Left lung (tissue), 10 donors: ENCODE measurements around the gene RNLS. TPM values are rescaled to one million over a fixed set of nuclear protein-coding genes. Genes with fewer than 3 reads are reported as not detected.

ENCODE experiments used
- ATAC-seq: fragments of 200-7000 bp; cut with Tn5 transposase; one replicate; pipeline ENCODE4 v1.9.1; 2020; ENCODE audit warnings: moderate library complexity
- DNase-seq, 4 donors: peaks; one replicate each; pipeline ENCODE4 v3.0.0-alpha.2; 2013 to 2020
- H3K27ac ChIP-seq, 2 donors: fragments of 200-600 bp; sonication (generic) in 1 of 2; one replicate each; pipeline versions ENCODE4 v1.5.0 to v1.8.0; 2020 to 2021
- H3K27me3 ChIP-seq, 2 donors: fragments of 200-600 bp; sonication (generic) in 1 of 2; one replicate each; pipeline versions ENCODE4 v1.5.0 to v1.8.0; 2020 to 2021
- H3K36me3 ChIP-seq, 2 donors: fragments of 200-600 bp; sonication (generic) in 1 of 2; one replicate each; pipeline versions ENCODE4 v1.5.0 to v1.8.0; 2020 to 2021
- H3K4me1 ChIP-seq, 2 donors: fragments of 200-600 bp; one replicate each; pipeline ENCODE4 v1.8.0; 2021
- H3K4me3 ChIP-seq, 2 donors: fragments of 200-600 bp; sonication (generic) in 1 of 2; one replicate each; pipeline versions ENCODE4 v1.5.0 to v1.8.0; 2020 to 2021; ENCODE audit warnings: mild to moderate bottlenecking in 1 of 2
- H3K9me3 ChIP-seq, 2 donors: fragments of 200-600 bp; sonication (generic) in 1 of 2; one replicate each; pipeline versions ENCODE4 v1.5.0 to v1.8.0; 2020 to 2021
- CTCF ChIP-seq, 2 donors: fragments of 200-600 bp; sonication (generic) in 1 of 2; IDR thresholded peaks; one replicate each; pipeline versions ENCODE4 v1.5.0 to v1.8.0; 2021; ENCODE audit warnings: antibody characterized with exemption in 2 of 2
- intact Hi-C, 2 donors: fragments of 100-400 bp; cut with DNase I; formaldehyde crosslinking; loops; one replicate each; pipeline versions ENCODE4 v1.11.2 to v1.14.2; 2022
- polyA plus RNA-seq, 6 donors: library from polyadenylated mRNA; unstranded; fragments of 120-200 nt; gene quantifications; one replicate each; pipeline ENCODE4 v1.2.1, GENCODE V29; 2013; ENCODE audit not compliant: insufficient read length in 6 of 6
- total RNA-seq, 2 donors: library from RNA; stranded (reverse); fragmentation: NEBNext Ultra II Directional; extraction: Animal tissue kit (Norgen Biotek cat#: 25700); gene quantifications; one replicate each; pipeline ENCODE4 v1.2.1, GENCODE V29; 2021
- donor health status: DM: no; HTN: yes; CAD: no.
- donor health status: DM: no; HTN: no; CAD: no.

The RNLS gene
- total and polyA plus RNA-seq, 8 donors: 4.1 to 8.8 (median 5.2) TPM

DNA sequence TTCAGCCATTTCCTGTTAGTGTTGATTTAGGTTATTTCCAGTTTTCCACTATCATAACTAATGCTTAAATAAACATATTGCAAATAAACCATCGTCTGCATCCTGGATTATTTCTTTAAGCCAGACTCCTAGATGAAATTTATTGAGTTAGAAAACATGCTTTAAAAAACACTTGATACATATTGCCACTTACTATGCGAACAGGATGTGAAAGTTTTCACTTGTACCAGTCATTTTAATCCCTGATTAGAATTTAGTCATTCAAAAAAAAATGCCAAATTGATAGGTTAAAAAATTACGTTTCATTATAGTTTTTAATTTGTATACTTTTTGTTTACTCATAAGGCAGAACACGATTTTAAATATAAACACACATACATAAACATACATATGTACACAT lies 309.6 kb downstream of the RNLS start:
- intact Hi-C loops: no loop called here
- no peak for ATAC-seq

GRCh38 chr10:88271761-88272543 lies 311.2 kb downstream of the RNLS start:
- intact Hi-C loops: no loop called here
- DNase-seq: no peak
- Histone ChIP-seq H3K4me3 (no peak overlapping the region), H3K36me3 (no peaks in the 10 kb centered on the region), H3K27ac (peak overlapping the region in 1 of 2 donors; percentile 77), H3K9me3 (no peaks in the 10 kb centered on the region), H3K27me3 (no peaks in the 10 kb centered on the region), H3K4me1 (peaks cover 8 to 23% of the 10 kb centered on the region in 2 donors)
- peak; percentile 54 for ATAC-seq
- TF ChIP-seq CTCF (IDR thresholded peaks at IDR 0.05): no peak

More for the DNA sequence above, 309.6 kb downstream of the RNLS start:
- Histone ChIP-seq H3K4me1 (peaks cover 11 to 23% of the 10 kb centered on the region in 2 donors), H3K4me3 (no peak overlapping the region), H3K27ac (no peak overlapping the region), H3K27me3 (no peaks in the 10 kb centered on the region), H3K36me3 (no peaks in the 10 kb centered on the region), H3K9me3 (no peaks in the 10 kb centered on the region)
- no peak for TF ChIP-seq CTCF (IDR thresholded peaks at IDR 0.05)
- no peak for DNase-seq

DNA sequence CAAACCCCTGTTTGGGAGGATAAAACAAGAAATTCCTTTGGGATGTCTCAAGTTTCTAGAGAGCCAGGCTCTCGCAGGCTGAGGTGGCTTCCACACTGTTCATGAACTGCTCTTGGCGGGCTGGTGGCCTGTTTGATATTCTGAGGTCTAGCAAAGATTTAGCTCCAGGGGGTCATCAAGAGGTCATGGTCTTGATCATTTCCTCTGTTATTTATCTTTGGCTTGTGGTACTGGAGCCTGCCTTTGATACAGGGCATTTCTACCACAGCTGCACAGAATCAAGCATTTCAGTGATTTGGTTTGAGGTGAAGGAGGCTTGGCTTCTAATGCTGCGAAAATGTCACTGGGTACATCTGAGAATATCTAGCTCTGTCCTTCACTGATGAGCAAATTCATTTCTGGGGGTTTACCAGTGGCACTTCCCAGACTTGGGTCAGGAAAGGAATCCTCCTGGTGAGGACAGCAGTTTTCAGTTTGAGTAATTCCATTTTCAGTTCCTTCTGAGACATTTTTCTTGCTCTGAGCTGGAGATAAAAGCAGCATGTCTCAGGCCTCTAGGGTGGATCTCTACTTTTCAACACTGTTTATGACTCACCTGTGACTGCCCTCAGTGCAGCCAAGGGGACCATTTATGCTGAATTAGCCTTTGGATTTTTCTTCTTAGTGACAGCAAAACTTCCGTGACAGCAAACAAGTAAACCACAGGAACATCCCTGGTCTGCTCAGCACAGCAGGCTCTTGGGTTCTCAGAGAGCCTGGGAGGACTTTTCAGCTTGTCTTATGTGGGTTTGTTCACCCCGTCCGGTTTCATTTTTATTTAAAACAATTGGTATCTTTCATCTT lies 312.0 kb downstream of the RNLS start:
- intact Hi-C loops: no loop called here
- no peaks in the 10 kb centered on the region for H3K9me3 ChIP-seq
- no peak for TF ChIP-seq CTCF (IDR thresholded peaks at IDR 0.05)
- H3K27me3 ChIP-seq: no peaks in the 10 kb centered on the region
- DNase-seq: no peak
- no peaks in the 10 kb centered on the region for H3K36me3 ChIP-seq
- no peak overlapping the region for H3K4me3 ChIP-seq
- peaks cover 8 to 23% of the 10 kb centered on the region in 2 donors for H3K4me1 ChIP-seq
- peak overlapping the region; percentile 22 to 77 for H3K27ac ChIP-seq
- ATAC-seq: peak; percentile 31

DNA sequence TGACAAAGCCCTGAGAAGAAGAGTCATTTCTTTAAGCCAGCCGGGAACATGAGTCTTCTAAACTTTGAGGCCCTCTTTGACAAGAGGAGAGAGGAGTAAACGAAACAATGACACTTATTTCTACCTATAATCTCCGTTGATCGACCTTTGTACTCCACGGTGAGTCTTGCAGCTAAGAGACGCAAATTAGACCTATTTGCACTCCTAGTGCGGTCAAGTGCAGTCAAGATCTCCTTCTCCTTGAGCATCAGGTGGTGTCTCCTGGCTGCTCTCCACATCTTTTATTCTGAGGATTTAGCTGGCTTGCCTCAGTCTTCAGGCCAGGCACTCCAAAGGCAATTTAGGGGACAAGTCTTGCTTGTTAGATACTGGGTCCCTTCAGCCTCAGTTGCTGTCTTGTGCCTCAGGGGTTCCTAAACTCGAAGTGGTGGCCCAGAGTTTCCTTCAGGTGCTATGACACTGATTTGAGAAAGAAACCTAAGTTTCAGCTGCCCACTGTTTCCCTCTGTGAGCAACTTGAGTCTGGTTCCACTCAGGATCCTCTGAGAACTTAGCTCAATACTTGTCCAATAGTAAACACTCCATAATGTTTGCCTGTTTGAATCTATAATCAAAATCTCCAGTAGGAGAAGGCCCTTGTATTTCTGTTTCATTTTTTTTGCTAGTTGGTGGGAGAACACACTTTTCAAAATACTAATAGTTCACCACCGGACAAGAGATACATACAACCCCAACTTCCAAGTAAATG lies 312.9 kb downstream of the RNLS start:
- H3K27ac ChIP-seq: peak overlapping the region; percentile 22 to 77
- H3K4me3 ChIP-seq: no peak overlapping the region
- peak; percentile 66 for ATAC-seq
- no peaks in the 10 kb centered on the region for H3K36me3 ChIP-seq
- peaks cover 8 to 23% of the 10 kb centered on the region in 2 donors for H3K4me1 ChIP-seq
- H3K27me3 ChIP-seq: no peaks in the 10 kb centered on the region
- no peak for DNase-seq
- intact Hi-C loops: no loop called here
- TF ChIP-seq CTCF (IDR thresholded peaks at IDR 0.05): no peak
- H3K9me3 ChIP-seq: no peaks in the 10 kb centered on the region
